ENCODE measurements around the gene STK16.

GRCh38 chr2:219292616-219293015, 47.3 kb downstream of the STK16 start:
- TF ChIP-seq POLR2A (IDR thresholded peaks at IDR 0.05; ENCODE audit: low read depth, low read length) (no peak), RFX5 (IDR thresholded peaks at IDR 0.05; ENCODE audit: low read depth, low read length) (no peak), CTCF (conservative IDR thresholded peaks at IDR 0.05; ENCODE audit: low read depth, low read length) (no peak), CEBPB (IDR thresholded peaks at IDR 0.05; ENCODE audit: low read depth, low read length) (no peak)
- TF ChIP-seq, protein P1, sequence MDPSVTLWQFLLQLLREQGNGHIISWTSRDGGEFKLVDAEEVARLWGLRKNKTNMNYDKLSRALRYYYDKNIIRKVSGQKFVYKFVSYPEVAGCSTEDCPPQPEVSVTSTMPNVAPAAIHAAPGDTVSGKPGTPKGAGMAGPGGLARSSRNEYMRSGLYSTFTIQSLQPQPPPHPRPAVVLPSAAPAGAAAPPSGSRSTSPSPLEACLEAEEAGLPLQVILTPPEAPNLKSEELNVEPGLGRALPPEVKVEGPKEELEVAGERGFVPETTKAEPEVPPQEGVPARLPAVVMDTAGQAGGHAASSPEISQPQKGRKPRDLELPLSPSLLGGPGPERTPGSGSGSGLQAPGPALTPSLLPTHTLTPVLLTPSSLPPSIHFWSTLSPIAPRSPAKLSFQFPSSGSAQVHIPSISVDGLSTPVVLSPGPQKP (IDR thresholded peaks at IDR 0.05; ENCODE audit: borderline replicate concordance, low read depth, low read length): no peak

Data from IMR-90 (cell line).